Activated CD8-positive, alpha-beta memory T cell treated with anti-CD3 and anti-CD28 coated beads, Interleukin-2, amount 10 ng/mL, durations not matched to agents 7 days and 5 days (primary cell): ENCODE results near the gene ACE2. TPM values are rescaled to one million over a fixed set of nuclear protein-coding genes. Genes with fewer than 3 reads are reported as not detected.
"Not testable (repeated sequence)": the region's sequence is repeated elsewhere in the genome, so short reads cannot be mapped to it uniquely, and the experiment has no call there.

Source experiments
- ATAC-seq: fragments of 150-1000 bp; cut with Tn5 transposase; one replicate; pipeline ENCODE4 v1.10.0; 2021; ENCODE audit warnings: moderate library complexity
- CTCF ChIA-PET: fragments of 350-600 bp; sonication (Branson Sonifier 250); formaldehyde crosslinking; loops from one replicate; lab custom pipeline; 2021; ENCODE audit warnings: antibody characterized with exemption; lab: Charles Lee
- DNase-seq: peaks from one replicate; pipeline ENCODE4 v3.0.0-alpha.2; 2020
- H3K27ac Mint-ChIP-seq: one replicate; pipeline ENCODE4 v1.8.0; 2021; ENCODE audit warnings: mild to moderate bottlenecking, mixed read lengths
- H3K27me3 Mint-ChIP-seq: one replicate; pipeline ENCODE4 v1.8.0; 2021; ENCODE audit warnings: mixed read lengths
- H3K36me3 Mint-ChIP-seq: one replicate; pipeline ENCODE4 v1.8.0; 2021; ENCODE audit warnings: mild to moderate bottlenecking, mixed read lengths
- H3K4me1 Mint-ChIP-seq: one replicate; pipeline ENCODE4 v1.8.0; 2021; ENCODE audit warnings: mixed read lengths
- H3K4me3 Mint-ChIP-seq: one replicate; pipeline ENCODE4 v1.8.0; 2021; ENCODE audit warnings: mild to moderate bottlenecking, moderate library complexity, mixed read lengths
- H3K9me3 Mint-ChIP-seq: one replicate; pipeline ENCODE4 v1.8.0; 2022; ENCODE audit warnings: low read depth, mixed read lengths
- total RNA-seq, 2 experiments: library from RNA; stranded (reverse); gene quantifications; one replicate each; pipeline ENCODE4 v1.2.3, GENCODE V29; 2021

ACE2 gene
- total RNA-seq: not detected

- Mint-ChIP-seq H3K36me3 (no peaks in the 10 kb centered on the region), H3K9me3 (no peaks in the 10 kb centered on the region), H3K4me3 (no peak within 1 kb of the TSS), H3K4me1 (no peaks in the 10 kb centered on the region), H3K27me3 (peaks cover 3% of the 10 kb centered on the region), H3K27ac (no peak within 1 kb of the TSS)
- no peak for DNase-seq
- CTCF ChIA-PET: no interaction called here
- ATAC-seq: no peak
Observed at GRCh38 chrX:15600745-15601144, at the start of gene ACE2. Gene ACE2 (minus strand): TSS chrX:15600960. CDS start chrX:15600911, 49 bp downstream.

- H3K9me3 Mint-ChIP-seq, CTCF ChIA-PET, H3K36me3 Mint-ChIP-seq, ATAC-seq, H3K27ac Mint-ChIP-seq, DNase-seq, H3K4me1 Mint-ChIP-seq, H3K4me3 Mint-ChIP-seq, H3K27me3 Mint-ChIP-seq: not testable (repeated sequence)
Observed at GRCh38 chrX:15647510-15647909, 46.8 kb upstream of the ACE2 start.

GRCh38 chrX:15646543-15646942 is 45.8 kb upstream of the ACE2 start:
- CTCF ChIA-PET: no interaction called here
- H3K9me3 Mint-ChIP-seq: no peaks in the 10 kb centered on the region
- peaks cover 10% of the 10 kb centered on the region for H3K27me3 Mint-ChIP-seq
- DNase-seq (no peak), ATAC-seq (no peak)
- no peak overlapping the region for H3K4me3 Mint-ChIP-seq
- H3K27ac Mint-ChIP-seq: no peak overlapping the region
- H3K36me3 Mint-ChIP-seq: no peaks in the 10 kb centered on the region
- peaks cover 4% of the 10 kb centered on the region for H3K4me1 Mint-ChIP-seq

- ATAC-seq (no peak), DNase-seq (no peak)
- Mint-ChIP-seq H3K9me3 (no peaks in the 10 kb centered on the region), H3K4me1 (peaks cover 4% of the 10 kb centered on the region), H3K36me3 (no peaks in the 10 kb centered on the region), H3K27me3 (peaks cover 10% of the 10 kb centered on the region), H3K27ac (no peak overlapping the region), H3K4me3 (no peak overlapping the region)
- CTCF ChIA-PET: no interaction called here
Observed at GRCh38 chrX:15646031-15646430, 45.3 kb upstream of the ACE2 start.

- Mint-ChIP-seq H3K27me3 (peaks cover 10% of the 10 kb centered on the region), H3K4me1 (peaks cover 4% of the 10 kb centered on the region), H3K9me3 (no peaks in the 10 kb centered on the region), H3K27ac (no peak overlapping the region), H3K36me3 (no peaks in the 10 kb centered on the region), H3K4me3 (no peak overlapping the region)
- CTCF ChIA-PET: no interaction called here
- DNase-seq: no peak
- ATAC-seq: no peak
Observed at GRCh38 chrX:15645266-15645665, 44.5 kb upstream of the ACE2 start.

GRCh38 chrX:15644560-15644872 is 43.8 kb upstream of the ACE2 start:
- Mint-ChIP-seq H3K27ac (no peak overlapping the region), H3K9me3 (no peaks in the 10 kb centered on the region), H3K36me3 (no peaks in the 10 kb centered on the region), H3K27me3 (peaks cover 10% of the 10 kb centered on the region), H3K4me3 (no peak overlapping the region), H3K4me1 (peaks cover 4% of the 10 kb centered on the region)
- no peak for ATAC-seq
- DNase-seq: no peak
- CTCF ChIA-PET: no interaction called here

- DNase-seq (no peak), ATAC-seq (no peak)
- Mint-ChIP-seq H3K9me3 (no peaks in the 10 kb centered on the region), H3K4me1 (peaks cover 4% of the 10 kb centered on the region), H3K27me3 (peaks cover 10% of the 10 kb centered on the region), H3K36me3 (no peaks in the 10 kb centered on the region), H3K27ac (no peak overlapping the region), H3K4me3 (no peak overlapping the region)
- CTCF ChIA-PET: no interaction called here
Observed at GRCh38 chrX:15643786-15644559, 43.2 kb upstream of the ACE2 start.

- DNase-seq (no peak), ATAC-seq (no peak)
- Mint-ChIP-seq H3K27me3 (peaks cover 6% of the 10 kb centered on the region), H3K27ac (no peak overlapping the region), H3K36me3 (no peaks in the 10 kb centered on the region), H3K4me3 (no peak overlapping the region), H3K4me1 (no peaks in the 10 kb centered on the region), H3K9me3 (no peaks in the 10 kb centered on the region)
- CTCF ChIA-PET: no interaction called here
Observed at GRCh38 chrX:15631637-15632036, 30.9 kb upstream of the ACE2 start.

GRCh38 chrX:15623054-15623453 is 22.3 kb upstream of the ACE2 start:
- Mint-ChIP-seq H3K4me1 (no peaks in the 10 kb centered on the region), H3K27ac (no peak overlapping the region)
- CTCF ChIA-PET: no interaction called here

GRCh38 chrX:15619053-15619755 is 18.4 kb upstream of the ACE2 start:
- Mint-ChIP-seq H3K9me3 (no peaks in the 10 kb centered on the region), H3K4me1 (no peaks in the 10 kb centered on the region), H3K27ac (no peak overlapping the region), H3K4me3 (no peak overlapping the region), H3K27me3 (peaks cover 5% of the 10 kb centered on the region), H3K36me3 (no peaks in the 10 kb centered on the region)
- DNase-seq: no peak
- CTCF ChIA-PET: no interaction called here
- no peak for ATAC-seq

More at GRCh38 chrX:15623054-15623453, 22.3 kb upstream of the ACE2 start:
- no peaks in the 10 kb centered on the region for H3K9me3 Mint-ChIP-seq
- peaks cover 2% of the 10 kb centered on the region for H3K27me3 Mint-ChIP-seq
- H3K36me3 Mint-ChIP-seq: no peaks in the 10 kb centered on the region
- ATAC-seq (no peak), DNase-seq (no peak)
- no peak overlapping the region for H3K4me3 Mint-ChIP-seq

GRCh38 chrX:15617111-15617510 is 16.4 kb upstream of the ACE2 start:
- no peaks in the 10 kb centered on the region for H3K4me1 Mint-ChIP-seq
- ATAC-seq (no peak), DNase-seq (no peak)
- no peak overlapping the region for H3K4me3 Mint-ChIP-seq
- no peaks in the 10 kb centered on the region for H3K9me3 Mint-ChIP-seq
- H3K27me3 Mint-ChIP-seq: peaks cover 5% of the 10 kb centered on the region
- CTCF ChIA-PET: no interaction called here
- H3K36me3 Mint-ChIP-seq: no peaks in the 10 kb centered on the region
- H3K27ac Mint-ChIP-seq: no peak overlapping the region

- no peaks in the 10 kb centered on the region for H3K4me1 Mint-ChIP-seq
- peaks cover 5% of the 10 kb centered on the region for H3K27me3 Mint-ChIP-seq
- CTCF ChIA-PET: no interaction called here
- H3K4me3 Mint-ChIP-seq: no peak overlapping the region
- no peaks in the 10 kb centered on the region for H3K9me3 Mint-ChIP-seq
- no peak overlapping the region for H3K27ac Mint-ChIP-seq
- ATAC-seq: no peak
- DNase-seq: no peak
- H3K36me3 Mint-ChIP-seq: no peaks in the 10 kb centered on the region
Observed at GRCh38 chrX:15616531-15616930, 15.8 kb upstream of the ACE2 start.

GRCh38 chrX:15607067-15607466 is 6.3 kb upstream of the ACE2 start:
- Mint-ChIP-seq H3K27me3 (peaks cover 8% of the 10 kb centered on the region), H3K4me3 (no peak overlapping the region), H3K27ac (no peak overlapping the region), H3K4me1 (no peaks in the 10 kb centered on the region), H3K36me3 (no peaks in the 10 kb centered on the region), H3K9me3 (no peaks in the 10 kb centered on the region)
- no peak for DNase-seq
- CTCF ChIA-PET: no interaction called here
- no peak for ATAC-seq

- H3K27me3 Mint-ChIP-seq: peaks cover 8% of the 10 kb centered on the region
- no peaks in the 10 kb centered on the region for H3K9me3 Mint-ChIP-seq
- H3K36me3 Mint-ChIP-seq: no peaks in the 10 kb centered on the region
- CTCF ChIA-PET: no interaction called here
- no peak for DNase-seq
- no peaks in the 10 kb centered on the region for H3K4me1 Mint-ChIP-seq
- H3K27ac Mint-ChIP-seq: no peak overlapping the region
- ATAC-seq: no peak
- H3K4me3 Mint-ChIP-seq: no peak overlapping the region
Observed at GRCh38 chrX:15606136-15606535, 5.4 kb upstream of the ACE2 start.
